Gastrocnemius medialis (tissue), 4 donors: ENCODE measurements around the gene FKTN. TPM values are rescaled to one million over a fixed set of nuclear protein-coding genes. Genes with fewer than 3 reads are reported as not detected.

ENCODE experiments used
- ATAC-seq, 2 donors: fragments of 150-250 bp; one replicate each; pipeline ENCODE4 v1.9.1; 2016
- DNase-seq, 2 donors: peaks; one replicate each; pipeline ENCODE4 v3.0.0-alpha.2; 2019
- H3K27ac ChIP-seq, 4 donors: fragments of 200-600 bp; sonication (generic); 1 replicate in 1 of 4; 2 replicates in 3 of 4; pipeline ENCODE4 v1.5.1; 2016 to 2018; ENCODE audit warnings: mild to moderate bottlenecking in 2 of 4, moderate library complexity in 1 of 4
- H3K27me3 ChIP-seq, 3 donors: fragments of 200-600 bp; sonication (generic) in 2 of 3; 1 replicate in 1 of 3; 2 replicates in 2 of 3; pipeline versions ENCODE4 v1.5.1 to v1.6.0; 2016 to 2019; ENCODE audit warnings: mild to moderate bottlenecking in 1 of 3, moderate library complexity in 1 of 3
- H3K36me3 ChIP-seq, 2 donors: fragments of 200-600 bp; sonication (generic) in 1 of 2; one replicate each; pipeline ENCODE4 v1.5.1; 2017 to 2018
- H3K4me1 ChIP-seq, 2 donors: fragments of 200-600 bp; sonication (generic) in 1 of 2; one replicate each; pipeline ENCODE4 v1.5.1; 2016 to 2017; ENCODE audit warnings: mild to moderate bottlenecking in 2 of 2
- H3K4me3 ChIP-seq, 4 donors: fragments of 200-600 bp; sonication (generic) in 3 of 4; 1 replicate in 1 of 4; 2 replicates in 3 of 4; pipeline ENCODE4 v1.5.1; 2016 to 2019; ENCODE audit warnings: mild to moderate bottlenecking in 2 of 4
- H3K9me3 ChIP-seq, 3 donors: fragments of 200-600 bp; sonication (generic) in 2 of 3; 1 replicate in 1 of 3; 2 replicates in 2 of 3; pipeline ENCODE4 v1.5.1; 2016 to 2019
- CTCF ChIP-seq, 5 experiments: fragments of 450-650 bp in 3 of 5; fragments of 200-600 bp in 2 of 5; sonication (generic) in 2 of 5; IDR thresholded peaks in 4 of 5; conservative IDR thresholded peaks in 1 of 5; 1 replicate in 4 of 5; 2 replicates in 1 of 5; pipeline ENCODE4 v1.5.1; 2016 to 2019; ENCODE audit warnings: antibody characterized with exemption in 5 of 5, mild to moderate bottlenecking in 3 of 5, moderate library complexity in 3 of 5
- POLR2A ChIP-seq, 2 donors: fragments of 450-650 bp; IDR thresholded peaks; one replicate each; pipeline ENCODE4 v1.6.1; 2017; ENCODE audit warnings: antibody characterized with exemption in 2 of 2, mild to moderate bottlenecking in 2 of 2, moderate library complexity in 2 of 2
- in situ Hi-C, 4 donors: fragments of 200-750 bp; cut with MboI; loops; one replicate each; pipeline versions ENCODE4 v1.15.0 to v1.8.0; 2017; ENCODE audit warnings: low sequenced_read_pairs in 4 of 4
- intact Hi-C: fragments of 100-400 bp; cut with DNase I; formaldehyde crosslinking; loops from one replicate; pipeline ENCODE4 v1.15.1; 2023; ENCODE audit warnings: low total_unique reads
- total RNA-seq, 4 donors: library from RNA; depleted of rRNA; stranded (reverse); fragments of >200 nt; gene quantifications; one replicate each; pipeline versions ENCODE4 v1.1.0 to v1.2.3, GENCODE V29; 2016

Gene FKTN
- 1 to 10 TPM; 3.2 to 7.7 (median 6.1) TPM for total RNA-seq

GRCh38 chr9:105557804-105558610 is at the start of gene FKTN:
FKTN (plus strand) TSS chr9:105558131; CDS start chr9:105575033, 16,902 bp downstream.
- Histone ChIP-seq H3K27ac (peak within 1 kb of the TSS; percentile 73 to 84 (median 80)), H3K4me3 (peak within 1 kb of the TSS; percentile 70 to 98 (median 90)), H3K9me3 (no peaks in the 10 kb centered on the region), H3K4me1 (peaks cover 6 to 19% of the 10 kb centered on the region in 2 donors), H3K27me3 (no peaks in the 10 kb centered on the region), H3K36me3 (peaks cover 0 to 5% of the 10 kb centered on the region in 2 donors)
- ATAC-seq, result peak; percentile 99 to 100
- TF ChIP-seq CTCF (IDR thresholded peaks at IDR 0.05 in 4 of 5, conservative IDR thresholded peaks at IDR 0.05 in 1 of 5) (no peak), POLR2A (IDR thresholded peaks at IDR 0.05) (no peak)
- intact Hi-C loops (loop anchor here (10.0 kb wide), 1 partner anchor 113 kb away; the partner anchor contains the start of gene FSD1L), in situ Hi-C loops (loop anchor here in 1 of 4 donors (25.0 kb wide), 1 partner anchor 96 kb away; no protein-coding TSS in a partner anchor)
- DNase-seq, result peak; percentile 78 to 86

GRCh38 chr9:105508530-105508929 is 49.4 kb upstream of the FKTN start:
- H3K27ac ChIP-seq, result no peak overlapping the region
- no peaks in the 10 kb centered on the region for H3K9me3 ChIP-seq
- TF ChIP-seq POLR2A (IDR thresholded peaks at IDR 0.05) (no peak), CTCF (IDR thresholded peaks at IDR 0.05 in 4 of 5, conservative IDR thresholded peaks at IDR 0.05 in 1 of 5) (no peak)
- ATAC-seq, result no peak
- no peak for DNase-seq
- H3K4me1 ChIP-seq, result no peaks in the 10 kb centered on the region
- H3K4me3 ChIP-seq, result no peak overlapping the region
- in situ Hi-C loops (no loop called here), intact Hi-C loops (no loop called here)
- H3K27me3 ChIP-seq, result no peaks in the 10 kb centered on the region
- peaks cover 3 to 14% of the 10 kb centered on the region in 2 donors for H3K36me3 ChIP-seq

GRCh38 chr9:105510024-105510423 is 47.9 kb upstream of the FKTN start:
- no peaks in the 10 kb centered on the region for H3K9me3 ChIP-seq
- H3K4me1 ChIP-seq, result no peaks in the 10 kb centered on the region
- DNase-seq (no peak), ATAC-seq (no peak)
- in situ Hi-C loops (no loop called here), intact Hi-C loops (no loop called here)
- H3K36me3 ChIP-seq, result peaks cover 3 to 26% of the 10 kb centered on the region in 2 donors
- TF ChIP-seq POLR2A (IDR thresholded peaks at IDR 0.05) (no peak), CTCF (IDR thresholded peaks at IDR 0.05 in 4 of 5, conservative IDR thresholded peaks at IDR 0.05 in 1 of 5) (no peak)
- no peaks in the 10 kb centered on the region for H3K27me3 ChIP-seq
- H3K27ac ChIP-seq, result no peak overlapping the region
- H3K4me3 ChIP-seq, result no peak overlapping the region

GRCh38 chr9:105511446-105511845 is 46.5 kb upstream of the FKTN start:
- Histone ChIP-seq H3K9me3 (no peaks in the 10 kb centered on the region), H3K36me3 (peaks cover 3 to 40% of the 10 kb centered on the region in 2 donors), H3K4me1 (no peaks in the 10 kb centered on the region), H3K27ac (no peak overlapping the region), H3K27me3 (no peaks in the 10 kb centered on the region), H3K4me3 (no peak overlapping the region)
- DNase-seq, result no peak
- no peak for ATAC-seq
- in situ Hi-C loops (no loop called here), intact Hi-C loops (no loop called here)
- TF ChIP-seq CTCF (IDR thresholded peaks at IDR 0.05 in 4 of 5, conservative IDR thresholded peaks at IDR 0.05 in 1 of 5), result no peak
- TF ChIP-seq POLR2A (IDR thresholded peaks at IDR 0.05), result no peak
